Right lobe of liver (tissue), 6 donors: ENCODE data around the gene DOCK2. TPM values are rescaled to one million over a fixed set of nuclear protein-coding genes. Genes with fewer than 3 reads are reported as not detected.

ENCODE experiments used
- ATAC-seq, 4 donors: fragments of 200-7000 bp; cut with Tn5 transposase; one replicate each; pipeline ENCODE4 v1.9.1; 2020; ENCODE audit warnings: mild to moderate bottlenecking in 4 of 4, moderate library complexity in 4 of 4
- DNase-seq, 3 donors: peaks; one replicate each; pipeline ENCODE4 v3.0.0-alpha.2; 2020
- H3K27ac ChIP-seq, 3 donors: fragments of 200-600 bp; one replicate each; pipeline ENCODE4 v1.8.0; 2022
- H3K27me3 ChIP-seq, 2 donors: fragments of 200-600 bp; one replicate each; pipeline ENCODE4 v1.8.0; 2022
- H3K36me3 ChIP-seq, 4 donors: fragments of 200-600 bp; sonication (generic) in 1 of 4; one replicate each; pipeline versions ENCODE4 v1.5.1 to v1.8.0; 2017 to 2022; ENCODE audit warnings: control low read depth in 1 of 4
- H3K4me1 ChIP-seq, 4 donors: fragments of 200-600 bp; sonication (generic) in 1 of 4; one replicate each; pipeline versions ENCODE4 v1.5.1 to v1.8.0; 2017 to 2022; ENCODE audit warnings: control low read depth in 1 of 4
- H3K4me3 ChIP-seq, 3 donors: fragments of 200-600 bp; one replicate each; pipeline ENCODE4 v1.8.0; 2022
- H3K9me3 ChIP-seq, 4 donors: fragments of 200-600 bp; sonication (generic) in 1 of 4; one replicate each; pipeline versions ENCODE4 v1.5.1 to v1.8.0; 2017 to 2022; ENCODE audit warnings: control low read depth in 1 of 4
- POLR2A ChIP-seq: fragments of 450-650 bp; IDR thresholded peaks from one replicate; pipeline ENCODE4 v1.6.1; 2017; ENCODE audit warnings: antibody characterized with exemption, mild to moderate bottlenecking
- WGBS: methylation state at CpG from one replicate; pipeline ENCODE4 v1.1.6; 2018; ENCODE audit warnings: low coverage, low lambda C conversion rate; ENCODE audit not compliant: insufficient coverage; ENCODE audit errors: missing lambda C conversion rate; 5-methylcytosine and 5-hydroxymethylcytosine counted together
- intact Hi-C, 2 donors: fragments of 100-400 bp; cut with DNase I; formaldehyde crosslinking; loops; one replicate each; pipeline versions ENCODE4 v1.11.2 to v1.14.1; 2022
- total RNA-seq, 6 experiments: library from RNA; depleted of rRNA in 2 of 6; stranded (reverse); fragments of >200 nt in 2 of 6; fragmentation: NEBNext Ultra II Directional in 3 of 6; extraction: Animal tissue kit (Norgen Biotek cat#: 25700) in 3 of 6; gene quantifications; one replicate each; pipeline versions ENCODE4 v1.1.0 to v1.2.4, GENCODE V29; 2016 to 2023
- TF ChIP-seq, protein P1 (sequence below), 4 donors: fragments of 200-600 bp in 3 of 4; fragments of 450-650 bp in 1 of 4; IDR thresholded peaks; one replicate each; pipeline versions ENCODE4 v1.5.1 to v1.8.0; 2016 to 2022; ENCODE audit warnings: antibody characterized with exemption in 4 of 4, mild to moderate bottlenecking in 2 of 4
- donor health status: DM: no; HTN: yes; CAD: no.
- donor health status: DM: no; HTN: no; CAD: no.
- donor health status: DM: no; HTN: no; CAD: no.
- donor health status: DM: no; HTN: yes; CAD: no.
- donor health status: DM: no; HTN: yes; CAD: no.

Gene DOCK2
- total RNA-seq, 6 experiments from 2014 or later = 5.0 to 14.5 (median 7.4) TPM

DNA sequence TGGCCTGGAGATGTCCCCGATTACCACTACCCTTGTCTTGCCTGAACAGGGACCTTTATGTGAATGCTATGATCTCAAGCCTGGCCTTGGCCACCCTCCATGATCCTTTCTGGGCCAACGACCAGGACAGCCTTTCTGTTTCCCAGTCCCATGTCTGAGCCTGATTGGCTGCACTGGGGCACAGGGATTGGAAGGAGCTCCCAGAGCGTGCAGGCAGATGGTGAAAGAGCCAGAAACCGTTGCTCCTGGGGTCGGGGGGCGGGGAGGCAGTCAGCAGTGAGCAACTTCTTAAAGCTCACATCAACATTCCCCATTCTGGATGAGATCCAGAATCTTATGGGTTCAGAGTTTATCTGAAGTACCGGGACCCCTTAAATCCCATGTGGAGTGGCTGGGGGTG is 258.9 kb downstream of the DOCK2 start:
- intact Hi-C loops = no loop called here
- no peaks in the 10 kb centered on the region for H3K9me3 ChIP-seq
- WGBS = 46% methylated on average over 7 of the region's 7 CpGs
- no peak overlapping the region for H3K27ac ChIP-seq
- DNase-seq (no peak), ATAC-seq (no peak)
- H3K27me3 ChIP-seq = no peaks in the 10 kb centered on the region
- H3K4me1 ChIP-seq = no peaks in the 10 kb centered on the region
- no peaks in the 10 kb centered on the region for H3K36me3 ChIP-seq
- no peak overlapping the region for H3K4me3 ChIP-seq
- TF ChIP-seq POLR2A = no peak
- TF ChIP-seq, protein P1, sequence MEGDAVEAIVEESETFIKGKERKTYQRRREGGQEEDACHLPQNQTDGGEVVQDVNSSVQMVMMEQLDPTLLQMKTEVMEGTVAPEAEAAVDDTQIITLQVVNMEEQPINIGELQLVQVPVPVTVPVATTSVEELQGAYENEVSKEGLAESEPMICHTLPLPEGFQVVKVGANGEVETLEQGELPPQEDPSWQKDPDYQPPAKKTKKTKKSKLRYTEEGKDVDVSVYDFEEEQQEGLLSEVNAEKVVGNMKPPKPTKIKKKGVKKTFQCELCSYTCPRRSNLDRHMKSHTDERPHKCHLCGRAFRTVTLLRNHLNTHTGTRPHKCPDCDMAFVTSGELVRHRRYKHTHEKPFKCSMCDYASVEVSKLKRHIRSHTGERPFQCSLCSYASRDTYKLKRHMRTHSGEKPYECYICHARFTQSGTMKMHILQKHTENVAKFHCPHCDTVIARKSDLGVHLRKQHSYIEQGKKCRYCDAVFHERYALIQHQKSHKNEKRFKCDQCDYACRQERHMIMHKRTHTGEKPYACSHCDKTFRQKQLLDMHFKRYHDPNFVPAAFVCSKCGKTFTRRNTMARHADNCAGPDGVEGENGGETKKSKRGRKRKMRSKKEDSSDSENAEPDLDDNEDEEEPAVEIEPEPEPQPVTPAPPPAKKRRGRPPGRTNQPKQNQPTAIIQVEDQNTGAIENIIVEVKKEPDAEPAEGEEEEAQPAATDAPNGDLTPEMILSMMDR (IDR thresholded peaks at IDR 0.05) = no peak

DNA sequence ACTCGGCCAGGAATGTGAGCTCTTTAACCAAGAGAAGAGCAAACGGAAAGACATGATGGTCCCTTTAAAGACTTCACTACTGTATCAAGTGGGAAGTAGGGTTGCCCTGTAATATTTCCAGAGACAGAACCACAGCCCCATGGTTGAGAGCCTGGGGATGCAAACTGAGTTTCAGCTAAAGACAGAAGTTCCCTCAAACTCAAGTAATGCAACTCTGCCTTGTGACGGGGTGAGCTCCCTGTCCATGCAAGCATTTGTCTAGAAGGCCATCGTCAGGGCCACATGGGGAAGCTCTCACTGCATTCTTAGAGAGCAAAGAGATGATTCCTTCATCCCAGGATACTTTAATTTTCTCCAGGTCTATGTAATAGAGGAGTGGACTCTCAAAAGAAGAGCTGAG is 260.4 kb downstream of the DOCK2 start:
- Histone ChIP-seq H3K36me3 (no peaks in the 10 kb centered on the region), H3K4me1 (no peaks in the 10 kb centered on the region), H3K27ac (no peak overlapping the region), H3K9me3 (no peaks in the 10 kb centered on the region), H3K27me3 (no peaks in the 10 kb centered on the region), H3K4me3 (no peak overlapping the region)
- intact Hi-C loops = no loop called here
- ATAC-seq (peak in 1 of 4 donors; percentile 45), DNase-seq (no peak)
- 76% methylated on average over 2 of the region's 4 CpGs for WGBS
- TF ChIP-seq POLR2A = no peak
- TF ChIP-seq, protein P1 (IDR thresholded peaks at IDR 0.05) = no peak

DNA sequence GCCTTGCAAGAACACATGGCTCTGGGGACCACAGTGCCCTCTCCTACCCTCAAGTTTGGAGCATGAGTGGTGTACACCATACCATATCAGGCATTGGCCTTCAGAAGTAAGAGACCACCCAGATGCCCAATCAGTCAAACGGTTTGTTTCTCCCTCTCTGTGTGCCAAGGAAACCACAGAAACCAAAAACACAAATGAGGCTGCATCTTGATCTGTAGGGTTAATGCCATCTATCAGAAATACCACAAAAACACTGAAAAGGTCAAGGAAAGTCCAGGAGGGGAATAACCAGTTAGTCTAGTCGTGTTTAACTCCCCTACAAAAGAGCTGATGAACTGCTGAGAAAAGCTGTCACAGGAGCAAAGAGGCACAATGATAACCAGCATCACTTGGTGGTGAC is 264.8 kb downstream of the DOCK2 start:
- TF ChIP-seq, protein P1 (IDR thresholded peaks at IDR 0.05) = no peak
- TF ChIP-seq POLR2A = no peak
- no peaks in the 10 kb centered on the region for H3K4me1 ChIP-seq
- H3K27me3 ChIP-seq = no peaks in the 10 kb centered on the region
- 30% methylated on average over 2 of the region's 2 CpGs for WGBS
- H3K4me3 ChIP-seq = no peak overlapping the region
- H3K36me3 ChIP-seq = no peaks in the 10 kb centered on the region
- DNase-seq (no peak), ATAC-seq (no peak)
- intact Hi-C loops = no loop called here
- H3K27ac ChIP-seq = no peak overlapping the region
- H3K9me3 ChIP-seq = no peaks in the 10 kb centered on the region

DNA sequence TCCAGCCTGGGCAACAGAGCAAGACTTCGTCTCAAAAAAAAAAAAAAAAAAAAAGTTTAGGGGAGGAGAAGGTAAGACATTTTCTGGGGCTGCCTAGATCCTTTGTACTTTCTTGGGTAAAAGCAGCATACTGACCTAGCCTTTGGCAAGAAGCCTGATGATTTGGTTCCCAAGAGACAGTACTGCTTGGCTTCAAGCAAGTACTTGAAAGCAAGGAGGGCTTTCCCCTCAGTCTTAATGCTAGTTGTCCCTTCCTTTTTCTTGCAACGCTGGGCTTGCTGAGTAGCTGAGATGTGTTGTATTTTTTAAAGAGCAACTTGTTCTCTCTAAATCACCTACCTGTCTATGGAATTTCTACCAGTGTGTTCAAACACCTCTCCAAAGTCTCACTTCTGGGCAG is 267.0 kb downstream of the DOCK2 start:
- intact Hi-C loops = no loop called here
- no peak for DNase-seq

More for the DNA sequence above, 267.0 kb downstream of the DOCK2 start:
- H3K9me3 ChIP-seq = no peaks in the 10 kb centered on the region
- 60% methylated on average over 2 of the region's 2 CpGs for WGBS
- TF ChIP-seq, protein P1 (IDR thresholded peaks at IDR 0.05) = no peak
- TF ChIP-seq POLR2A = no peak
- H3K36me3 ChIP-seq = no peaks in the 10 kb centered on the region
- H3K27me3 ChIP-seq = no peaks in the 10 kb centered on the region
- no peak for ATAC-seq
- H3K4me1 ChIP-seq = no peaks in the 10 kb centered on the region
- no peak overlapping the region for H3K27ac ChIP-seq
- H3K4me3 ChIP-seq = no peak overlapping the region
